ENCODE data around the gene HNRNPM. TPM values are rescaled to one million over a fixed set of nuclear protein-coding genes. Genes with fewer than 3 reads are reported as not detected.

Gene HNRNPM
- total RNA-seq, 1 donor from 2014 or later: 131 TPM

DNA sequence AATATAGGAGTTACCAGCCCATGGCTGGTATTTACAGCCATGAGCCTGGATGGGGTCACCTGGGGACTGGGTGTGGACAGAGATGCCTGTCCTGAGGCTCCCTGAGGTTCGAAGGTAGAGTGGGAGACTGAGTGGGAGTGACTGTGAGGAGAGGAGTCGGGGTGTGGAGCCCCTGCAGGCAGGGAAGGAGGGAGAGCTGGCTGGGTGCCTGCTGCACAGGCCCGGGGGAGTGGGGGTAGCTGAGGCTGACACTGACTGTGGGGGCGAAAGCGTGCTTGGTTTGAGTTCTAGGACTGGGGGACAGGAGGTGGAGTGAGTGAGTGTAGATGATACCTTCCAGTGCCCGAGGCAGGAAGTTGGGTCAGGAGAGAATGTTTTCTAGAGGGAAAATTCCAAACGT lies 47.5 kb upstream of the HNRNPM start:
- no peak overlapping the region for H3K4me3 ChIP-seq
- H3K9me3 ChIP-seq: no peaks in the 10 kb centered on the region
- TF ChIP-seq, protein P1, sequence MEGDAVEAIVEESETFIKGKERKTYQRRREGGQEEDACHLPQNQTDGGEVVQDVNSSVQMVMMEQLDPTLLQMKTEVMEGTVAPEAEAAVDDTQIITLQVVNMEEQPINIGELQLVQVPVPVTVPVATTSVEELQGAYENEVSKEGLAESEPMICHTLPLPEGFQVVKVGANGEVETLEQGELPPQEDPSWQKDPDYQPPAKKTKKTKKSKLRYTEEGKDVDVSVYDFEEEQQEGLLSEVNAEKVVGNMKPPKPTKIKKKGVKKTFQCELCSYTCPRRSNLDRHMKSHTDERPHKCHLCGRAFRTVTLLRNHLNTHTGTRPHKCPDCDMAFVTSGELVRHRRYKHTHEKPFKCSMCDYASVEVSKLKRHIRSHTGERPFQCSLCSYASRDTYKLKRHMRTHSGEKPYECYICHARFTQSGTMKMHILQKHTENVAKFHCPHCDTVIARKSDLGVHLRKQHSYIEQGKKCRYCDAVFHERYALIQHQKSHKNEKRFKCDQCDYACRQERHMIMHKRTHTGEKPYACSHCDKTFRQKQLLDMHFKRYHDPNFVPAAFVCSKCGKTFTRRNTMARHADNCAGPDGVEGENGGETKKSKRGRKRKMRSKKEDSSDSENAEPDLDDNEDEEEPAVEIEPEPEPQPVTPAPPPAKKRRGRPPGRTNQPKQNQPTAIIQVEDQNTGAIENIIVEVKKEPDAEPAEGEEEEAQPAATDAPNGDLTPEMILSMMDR (IDR thresholded peaks at IDR 0.05): no peak
- H3K36me3 ChIP-seq: peaks cover 28% of the 10 kb centered on the region
- DNase-seq (no peak), ATAC-seq (no peak)
- peaks cover 53% of the 10 kb centered on the region for H3K4me1 ChIP-seq
- H3K27ac ChIP-seq: no peak overlapping the region
- H3K27me3 ChIP-seq: no peaks in the 10 kb centered on the region
- intact Hi-C loops (cut with DNase I): loop anchor here (5.0 kb wide), 1 partner anchor 40 kb away; no protein-coding TSS in a partner anchor

DNA sequence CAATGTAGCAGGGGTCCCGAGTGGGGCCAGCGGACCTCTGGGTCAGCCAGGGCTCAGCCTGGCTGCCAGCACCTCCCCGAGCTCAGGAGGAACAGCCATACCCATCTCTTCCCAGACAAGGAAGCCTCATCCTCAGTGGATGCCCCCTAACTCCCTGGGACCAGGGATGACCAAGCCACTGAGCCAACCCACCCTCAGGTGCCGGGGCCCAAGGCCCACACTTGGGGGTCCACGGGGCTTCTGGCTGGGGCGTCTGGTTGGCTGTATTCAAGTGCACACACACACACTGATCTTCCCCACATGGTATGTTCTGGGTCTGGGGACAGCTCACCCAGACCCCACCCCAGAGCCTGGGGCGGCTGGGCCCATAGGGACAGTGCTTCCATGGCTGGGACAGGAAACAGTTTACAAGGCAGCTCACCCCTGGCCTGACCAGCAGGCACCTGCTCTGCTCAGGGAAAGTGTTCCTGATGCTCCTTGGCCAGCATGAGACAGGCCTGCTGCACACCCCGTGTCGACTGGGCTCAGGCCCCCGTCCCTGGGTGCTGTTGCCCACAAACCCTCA lies 46.9 kb upstream of the HNRNPM start:
- ATAC-seq: no peak

DNA sequence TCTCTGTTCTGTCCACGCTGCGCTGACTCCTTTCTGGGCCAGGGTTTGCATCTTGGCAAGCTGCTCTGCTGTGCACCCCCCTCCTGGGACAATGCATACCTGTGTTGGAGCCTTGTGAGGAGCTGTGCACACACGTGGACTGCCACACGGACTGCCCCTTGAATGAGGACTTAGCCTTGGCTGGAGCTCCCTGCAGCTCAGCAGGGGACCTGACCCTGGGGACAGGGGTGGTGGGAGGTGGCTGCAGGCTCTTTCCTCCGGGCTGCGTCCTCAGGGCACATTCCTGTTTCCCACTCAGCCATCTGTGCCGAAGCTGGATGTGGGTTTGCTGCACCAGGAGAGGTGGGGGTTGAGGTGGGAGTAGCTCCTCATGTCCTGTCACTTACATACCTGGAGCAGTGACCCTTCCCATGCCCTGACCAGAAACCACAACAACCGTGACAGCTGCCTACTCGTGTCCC lies 46.4 kb upstream of the HNRNPM start:
- H3K4me3 ChIP-seq: no peak overlapping the region
- DNase-seq (no peak), ATAC-seq (no peak)
- TF ChIP-seq, protein P1 (IDR thresholded peaks at IDR 0.05): no peak
- H3K4me1 ChIP-seq: peaks cover 42% of the 10 kb centered on the region
- H3K27ac ChIP-seq: no peak overlapping the region
- intact Hi-C loops (cut with DNase I): loop anchor here (5.0 kb wide), 1 partner anchor 41 kb away; no protein-coding TSS in a partner anchor
- peaks cover 38% of the 10 kb centered on the region for H3K36me3 ChIP-seq
- H3K27me3 ChIP-seq: no peaks in the 10 kb centered on the region
- no peaks in the 10 kb centered on the region for H3K9me3 ChIP-seq

More for the DNA sequence above, 46.9 kb upstream of the HNRNPM start:
- H3K4me1 ChIP-seq: peaks cover 47% of the 10 kb centered on the region
- peaks cover 33% of the 10 kb centered on the region for H3K36me3 ChIP-seq
- no peaks in the 10 kb centered on the region for H3K9me3 ChIP-seq
- TF ChIP-seq, protein P1 (IDR thresholded peaks at IDR 0.05): no peak
- DNase-seq: no peak
- intact Hi-C loops (cut with DNase I): loop anchor here (5.0 kb wide), 1 partner anchor 41 kb away; no protein-coding TSS in a partner anchor
- no peaks in the 10 kb centered on the region for H3K27me3 ChIP-seq
- no peak overlapping the region for H3K4me3 ChIP-seq
- H3K27ac ChIP-seq: no peak overlapping the region

DNA sequence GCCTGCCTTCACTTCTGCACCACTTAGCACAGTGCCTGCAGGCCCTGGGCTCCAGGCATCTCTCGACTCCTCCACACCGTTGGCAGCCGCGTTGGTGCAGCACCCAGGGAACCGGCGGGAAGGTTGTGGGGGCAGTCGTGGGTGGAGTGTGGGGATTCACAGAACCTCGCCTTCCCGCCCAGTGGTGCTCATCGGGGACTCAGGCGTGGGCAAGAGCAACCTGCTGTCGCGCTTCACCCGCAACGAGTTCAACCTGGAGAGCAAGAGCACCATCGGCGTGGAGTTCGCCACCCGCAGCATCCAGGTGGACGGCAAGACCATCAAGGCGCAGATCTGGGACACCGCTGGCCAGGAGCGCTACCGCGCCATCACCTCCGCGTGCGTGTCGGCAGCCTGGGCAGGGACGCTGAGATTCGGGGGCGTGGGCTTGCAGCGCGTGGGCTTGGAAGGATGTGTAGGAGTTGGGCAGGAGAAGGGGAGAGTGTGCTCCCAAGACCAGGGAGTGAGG lies 45.0 kb upstream of the HNRNPM start:
- no peak for DNase-seq
- peaks cover 28% of the 10 kb centered on the region for H3K4me1 ChIP-seq

DNA sequence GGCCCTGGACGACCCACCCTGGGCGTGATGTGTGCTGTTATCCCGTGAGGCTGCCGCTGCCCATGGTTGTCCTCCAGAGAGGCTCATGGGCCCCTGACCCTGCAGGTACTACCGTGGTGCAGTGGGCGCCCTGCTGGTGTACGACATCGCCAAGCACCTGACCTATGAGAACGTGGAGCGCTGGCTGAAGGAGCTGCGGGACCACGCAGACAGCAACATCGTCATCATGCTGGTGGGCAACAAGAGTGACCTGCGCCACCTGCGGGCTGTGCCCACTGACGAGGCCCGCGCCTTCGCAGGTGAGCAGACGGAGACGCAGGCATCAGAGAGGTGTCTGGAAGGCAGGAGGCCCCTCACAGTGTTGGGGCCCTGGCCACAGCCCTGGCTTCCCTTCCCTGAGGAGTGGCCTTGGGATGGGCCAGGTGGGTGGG lies 42.8 kb upstream of the HNRNPM start:
- peaks cover 62% of the 10 kb centered on the region for H3K36me3 ChIP-seq
- DNase-seq: no peak
- H3K4me1 ChIP-seq: peaks cover 9% of the 10 kb centered on the region
- H3K9me3 ChIP-seq: no peaks in the 10 kb centered on the region
- no peak overlapping the region for H3K4me3 ChIP-seq
- intact Hi-C loops (cut with DNase I): no loop called here
- ATAC-seq: no peak
- no peak overlapping the region for H3K27ac ChIP-seq
- no peaks in the 10 kb centered on the region for H3K27me3 ChIP-seq
- TF ChIP-seq, protein P1 (IDR thresholded peaks at IDR 0.05): no peak

More for the DNA sequence above, 45.0 kb upstream of the HNRNPM start:
- intact Hi-C loops (cut with DNase I): loop anchor here (5.0 kb wide), 1 partner anchor 42 kb away; no protein-coding TSS in a partner anchor
- H3K9me3 ChIP-seq: no peaks in the 10 kb centered on the region
- peaks cover 52% of the 10 kb centered on the region for H3K36me3 ChIP-seq
- ATAC-seq: no peak
- H3K27me3 ChIP-seq: no peaks in the 10 kb centered on the region
- no peak overlapping the region for H3K4me3 ChIP-seq
- H3K27ac ChIP-seq: no peak overlapping the region
- TF ChIP-seq, protein P1 (IDR thresholded peaks at IDR 0.05): no peak
